GM23338 (cell line): ENCODE data around the gene BAG5.

Source experiments
- CREB1 ChIP-seq: fragments of 250-450 bp; sonication (Bioruptor Pico); IDR thresholded peaks from 2 replicates; pipeline ENCODE4 v1.5.0; 2020; ENCODE audit warnings: low read depth, mild to moderate bottlenecking, moderate library complexity
- CTCF ChIP-seq, 2 experiments: fragments of 200-600 bp in 1 of 2; sonication (generic) in 1 of 2; conservative IDR thresholded peaks; 2 replicates each; pipeline versions ENCODE4 v1.5.1 to v1.6.1; 2016 to 2017; ENCODE audit warnings: antibody characterized with exemption in 2 of 2, low read depth in 2 of 2, mild to moderate bottlenecking in 2 of 2, moderate library complexity in 1 of 2
- ETS1 ChIP-seq: IDR thresholded peaks from 2 replicates; pipeline ENCODE4 v1.6.1; 2016; ENCODE audit warnings: antibody characterized with exemption
- EZH2 ChIP-seq: fragments of 200-600 bp; sonication (generic); IDR thresholded peaks from one replicate; pipeline ENCODE4 v1.8.0; 2017; ENCODE audit warnings: antibody characterized with exemption, mild to moderate bottlenecking, low read depth; ENCODE audit not compliant: unreplicated experiment
- EZH2phosphoT487 ChIP-seq: fragments of 200-600 bp; sonication (generic); IDR thresholded peaks from one replicate; pipeline ENCODE4 v1.8.1; 2018; ENCODE audit warnings: antibody characterized with exemption; ENCODE audit not compliant: unreplicated experiment
- JUNB ChIP-seq: IDR thresholded peaks from one replicate; pipeline ENCODE4 v1.6.1; 2016; ENCODE audit warnings: antibody characterized with exemption; ENCODE audit not compliant: unreplicated experiment
- NANOG ChIP-seq: IDR thresholded peaks from 2 replicates; pipeline ENCODE4 v1.6.1; 2016; ENCODE audit warnings: antibody characterized with exemption, borderline replicate concordance
- POLR2AphosphoS5 ChIP-seq: IDR thresholded peaks from 2 replicates; pipeline ENCODE4 v1.6.1; 2016; ENCODE audit warnings: antibody characterized with exemption, low read depth
- REST ChIP-seq: IDR thresholded peaks from one replicate; pipeline ENCODE4 v1.6.1; 2018; ENCODE audit warnings: antibody characterized with exemption; ENCODE audit not compliant: unreplicated experiment
- STAT1 ChIP-seq: IDR thresholded peaks from one replicate; pipeline ENCODE4 v1.6.1; 2016; ENCODE audit warnings: antibody characterized with exemption; ENCODE audit not compliant: unreplicated experiment
- ZNF114 ChIP-seq: fragments of 250-450 bp; sonication (Bioruptor Pico); IDR thresholded peaks from 2 replicates; pipeline ENCODE4 v1.5.0; 2020; ENCODE audit warnings: mild to moderate bottlenecking, moderate library complexity
- ZNF331 ChIP-seq: fragments of 250-450 bp; sonication (Bioruptor Pico); IDR thresholded peaks from 2 replicates; pipeline ENCODE4 v1.5.0; 2020; ENCODE audit warnings: low read depth, mild to moderate bottlenecking, moderate library complexity

- TF ChIP-seq ZNF114 (CRISPR knock-in tag) = no peak
- peak in 1 of 2 experiments; percentile 25; a peak in 1 of 4 replicates for TF ChIP-seq CTCF (conservative IDR thresholded peaks at IDR 0.05; ENCODE audit: low read depth in 2 of 2)
- no peak for TF ChIP-seq JUNB
- TF ChIP-seq POLR2AphosphoS5 = no peak
- no peak for TF ChIP-seq EZH2phosphoT487
- no peak for TF ChIP-seq EZH2
- no peak for TF ChIP-seq CREB1 (CRISPR knock-in tag)
- TF ChIP-seq REST = no peak
- TF ChIP-seq ZNF331 (CRISPR knock-in tag) = no peak
- TF ChIP-seq NANOG = no peak
- no peak for TF ChIP-seq ETS1
- TF ChIP-seq STAT1 = no peak
These were observed 54.7 kb downstream of the BAG5 start for GRCh38 chr14:103507751-103508150.
